Limb (tissue), 2 donors: ENCODE results near the gene IFIT1B.
"Not testable (repeated sequence)": the region's sequence is repeated elsewhere in the genome, so short reads cannot be mapped to it uniquely, and the experiment has no call there.

Experiments
- DNase-seq, 2 donors: peaks; one replicate each; pipeline ENCODE4 v3.0.0-alpha.2; 2016; ENCODE audit errors: extremely low spot score in 2 of 2

Gene IFIT1B

GRCh38 chr10:89379103-89379502 lies 1.2 kb downstream of the IFIT1B start:
- no peak for DNase-seq

DNA sequence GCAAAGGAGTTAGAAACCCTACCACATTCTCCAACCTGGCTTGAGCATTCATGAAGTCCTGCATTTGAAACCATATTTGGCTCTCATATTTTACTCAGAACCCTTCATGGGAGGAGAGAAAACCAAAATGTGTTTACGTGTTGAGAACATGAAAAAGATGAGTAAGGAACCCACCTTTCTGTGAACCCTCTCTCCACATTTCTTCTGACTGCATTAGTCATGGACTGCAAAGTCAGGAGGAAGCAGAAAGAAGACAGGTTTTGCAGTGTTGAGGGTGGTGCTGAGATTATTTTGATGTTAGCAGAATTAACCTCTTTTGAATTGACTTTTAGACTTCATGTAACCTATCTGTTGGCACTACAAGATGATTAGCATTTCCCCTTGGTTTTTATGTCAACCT lies 4.9 kb downstream of the IFIT1B start:
- no peak for DNase-seq

DNA sequence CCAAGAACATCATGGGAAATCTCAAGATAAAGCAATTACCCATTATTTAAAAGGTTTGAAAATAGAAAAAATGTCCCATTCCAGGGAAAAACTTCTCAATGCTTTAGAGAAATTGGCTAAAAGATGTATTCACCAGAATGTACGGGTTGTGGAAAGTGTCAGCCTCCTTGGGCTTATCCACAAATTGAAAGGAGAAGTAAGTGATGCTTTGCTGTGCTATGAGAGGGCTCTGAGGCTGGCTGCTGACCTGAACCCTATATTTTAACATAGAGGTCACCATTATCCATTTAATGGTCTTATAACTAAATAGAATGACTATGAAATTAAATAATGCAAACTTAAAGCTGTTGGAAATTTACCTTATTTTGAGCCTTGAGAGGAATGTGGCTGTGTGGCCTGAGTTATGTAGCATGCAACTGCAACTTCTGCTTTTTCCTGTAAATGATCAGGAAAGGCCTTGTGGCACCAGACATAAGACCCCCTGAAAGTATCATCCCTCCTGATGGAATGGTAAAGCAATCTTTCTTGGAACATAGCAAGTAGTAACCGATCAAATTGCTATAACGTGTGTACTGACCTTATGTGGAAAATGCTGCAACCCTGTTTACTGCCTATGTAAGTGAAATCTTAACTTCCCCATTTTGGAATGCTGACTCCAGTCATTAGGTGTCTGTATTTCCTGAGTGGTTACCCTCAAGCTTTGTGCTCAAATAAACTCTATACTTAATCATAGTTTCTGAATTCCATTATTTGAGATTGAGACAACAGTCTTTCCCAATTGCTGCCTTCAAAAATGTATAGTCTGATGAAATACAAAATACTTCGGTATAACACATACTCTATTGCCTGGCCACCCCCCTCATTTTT lies 6.9 kb downstream of the IFIT1B start:
- no peak for DNase-seq

DNA sequence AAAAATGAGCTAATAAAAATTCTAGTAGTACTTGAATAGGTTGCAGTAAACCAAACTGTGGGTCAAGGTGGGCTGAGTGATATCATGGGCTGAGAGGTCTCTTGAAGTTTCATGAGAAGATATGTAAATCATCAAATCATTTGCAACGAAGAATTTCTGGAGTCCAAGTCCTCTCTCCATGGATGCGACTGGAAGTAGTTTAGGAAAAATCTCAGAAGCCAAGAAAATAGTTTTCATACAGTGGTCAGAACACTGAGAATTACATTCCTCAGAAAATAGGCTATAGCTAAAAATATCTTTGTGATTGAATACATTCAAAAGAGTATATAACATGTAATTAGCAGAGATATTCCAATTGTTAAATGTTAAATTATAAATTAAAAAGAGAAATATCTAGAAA lies 10.9 kb downstream of the IFIT1B start:
- DNase-seq: no peak

DNA sequence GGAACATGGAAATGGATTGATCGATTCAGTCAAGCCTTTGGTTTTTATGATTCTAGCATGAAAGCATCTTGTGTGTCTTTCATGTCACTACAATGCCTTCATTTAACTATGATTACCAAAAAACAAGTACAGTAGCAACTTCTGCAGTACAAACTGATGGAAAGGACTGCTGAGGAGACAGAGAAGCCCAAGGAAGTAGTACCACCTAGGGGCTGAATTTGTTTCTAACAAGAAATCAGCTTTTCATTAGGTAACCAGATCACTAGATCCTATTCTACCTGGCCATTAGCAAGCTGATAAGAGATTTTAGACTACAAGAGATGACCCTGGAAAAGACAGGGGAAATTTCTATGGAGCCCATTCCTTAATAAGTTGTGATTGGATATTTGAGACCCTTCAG lies 11.4 kb downstream of the IFIT1B start:
- DNase-seq: peak in 1 of 2 donors; percentile 66

- DNase-seq: peak in 1 of 2 donors; percentile 49
Observed at GRCh38 chr10:89390476-89391225, 12.8 kb downstream of the IFIT1B start.

GRCh38 chr10:89391226-89391576 lies 13.3 kb downstream of the IFIT1B start:
- DNase-seq: not testable (repeated sequence)

DNA sequence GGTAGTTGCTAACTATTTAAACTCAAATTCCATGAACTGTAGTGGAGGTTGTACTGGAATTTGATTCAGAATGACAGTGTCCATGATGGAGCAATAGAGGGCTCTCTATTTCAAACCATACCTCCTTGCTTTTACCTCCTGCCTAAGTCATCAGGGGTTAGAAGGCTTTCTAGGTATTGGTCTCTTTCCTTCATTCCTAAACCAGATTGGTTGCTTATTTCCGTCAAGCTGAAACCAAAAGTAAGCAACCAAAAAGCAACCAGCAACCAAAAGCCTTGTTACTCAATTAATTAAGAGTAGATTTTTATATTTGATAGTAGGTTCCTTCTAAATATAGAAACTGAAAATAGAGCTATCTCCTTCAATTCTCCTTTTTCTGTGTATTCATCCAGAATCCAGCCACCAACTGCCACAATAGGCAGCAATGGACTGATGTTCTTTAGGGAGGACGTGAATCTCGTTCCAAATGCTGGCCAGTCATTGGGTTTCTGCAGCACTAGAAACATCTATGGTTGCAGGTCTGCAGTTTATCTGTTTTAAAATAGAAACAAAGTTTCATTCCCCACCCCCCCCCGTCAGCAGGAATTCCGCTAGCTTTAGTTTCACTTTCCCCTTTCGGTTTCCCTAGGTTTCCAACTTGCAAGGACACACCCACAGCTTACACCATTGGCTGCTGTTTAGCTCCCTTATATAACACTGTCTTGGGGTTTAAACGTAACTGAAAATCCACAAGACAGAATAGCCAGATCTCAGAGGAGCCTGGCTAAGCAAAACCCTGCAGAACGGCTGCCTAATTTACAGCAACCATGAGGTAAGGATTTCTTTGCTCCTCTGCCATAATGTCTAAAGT lies 14.3 kb downstream of the IFIT1B start, which contains the start of gene IFIT1:
IFIT1 (plus strand) TSS at position 717 of the 850 bp plus-strand sequence; CDS start at position 807, 90 bp downstream.
- DNase-seq: peak; percentile 66 to 92

DNA sequence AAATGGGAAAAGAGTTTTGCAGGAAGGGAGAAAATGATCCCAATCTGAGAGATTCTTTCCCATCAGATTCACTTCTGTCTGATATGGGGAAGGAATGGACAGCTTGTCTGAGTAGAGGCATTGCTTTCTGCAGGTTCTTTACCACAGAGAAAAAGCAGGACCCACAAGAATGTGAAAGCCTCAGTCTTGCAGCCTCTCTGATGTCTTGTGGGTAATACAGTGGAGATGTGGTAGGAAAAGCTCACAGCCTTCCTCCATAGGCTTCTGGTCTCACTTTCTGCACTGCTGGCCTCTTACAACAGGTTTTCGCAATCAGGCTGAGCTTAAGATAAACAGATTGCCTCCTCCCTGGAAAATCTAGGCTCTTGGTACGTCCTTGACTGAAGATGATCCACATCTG lies 15.1 kb downstream of the IFIT1B start:
- no peak for DNase-seq

DNA sequence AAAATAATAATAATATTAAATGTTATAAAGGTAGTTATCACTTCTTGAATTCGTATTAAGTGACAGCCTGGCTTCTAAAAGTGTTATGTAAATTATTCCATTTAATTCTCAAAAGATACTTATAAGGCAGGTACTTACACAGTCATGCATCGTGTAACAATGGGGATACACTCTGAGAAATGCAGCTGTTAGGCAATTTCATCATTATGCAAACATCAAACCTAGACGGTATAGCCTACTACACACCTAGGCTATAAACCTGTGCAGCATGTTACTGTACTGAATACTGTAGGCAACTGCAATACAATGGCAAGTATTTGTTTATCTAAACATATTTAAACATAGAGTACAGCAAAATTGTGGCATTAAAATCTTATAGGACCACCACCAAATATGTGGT lies 16.0 kb downstream of the IFIT1B start:
- DNase-seq: no peak

GRCh38 chr10:89395141-89395540 lies 17.3 kb downstream of the IFIT1B start:
- DNase-seq: no peak

DNA sequence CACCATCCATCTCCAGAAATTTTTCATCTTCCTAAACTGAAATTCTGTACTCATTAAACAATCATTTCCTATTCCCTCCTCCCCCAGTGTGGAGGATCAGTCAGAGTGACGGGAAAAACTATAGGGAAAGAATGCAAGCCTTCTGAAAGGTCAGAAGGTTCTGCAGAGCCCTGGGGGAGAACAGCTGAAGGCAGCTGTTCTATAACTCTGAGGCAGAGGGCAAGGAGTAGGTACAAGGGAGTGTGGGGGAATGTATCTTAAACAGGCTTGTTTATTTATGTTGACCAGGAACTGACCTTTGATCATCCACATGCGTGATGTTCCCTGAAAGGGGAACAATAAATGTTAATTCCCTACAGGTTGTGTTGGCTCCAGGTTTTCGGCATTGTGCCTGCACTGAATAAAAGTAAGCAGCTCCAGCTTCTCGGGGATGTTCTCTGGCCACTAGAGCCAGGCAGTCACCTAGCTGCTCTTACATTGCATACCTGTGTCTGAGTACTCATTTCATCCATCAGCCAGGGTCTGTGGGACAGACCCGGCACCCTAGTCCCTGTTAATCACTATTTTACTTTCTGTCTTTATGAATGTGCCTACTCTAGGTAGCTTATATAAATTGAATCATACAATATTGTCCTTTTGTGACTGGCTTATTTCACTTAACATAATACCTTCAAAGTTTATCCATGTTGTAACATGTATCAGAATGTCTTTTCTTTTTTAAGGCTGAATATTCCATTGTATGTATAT lies 20.3 kb downstream of the IFIT1B start:
- peak in 1 of 2 donors; percentile 31 for DNase-seq

- no peak for DNase-seq
Observed at GRCh38 chr10:89399956-89400355, 22.1 kb downstream of the IFIT1B start.

DNA sequence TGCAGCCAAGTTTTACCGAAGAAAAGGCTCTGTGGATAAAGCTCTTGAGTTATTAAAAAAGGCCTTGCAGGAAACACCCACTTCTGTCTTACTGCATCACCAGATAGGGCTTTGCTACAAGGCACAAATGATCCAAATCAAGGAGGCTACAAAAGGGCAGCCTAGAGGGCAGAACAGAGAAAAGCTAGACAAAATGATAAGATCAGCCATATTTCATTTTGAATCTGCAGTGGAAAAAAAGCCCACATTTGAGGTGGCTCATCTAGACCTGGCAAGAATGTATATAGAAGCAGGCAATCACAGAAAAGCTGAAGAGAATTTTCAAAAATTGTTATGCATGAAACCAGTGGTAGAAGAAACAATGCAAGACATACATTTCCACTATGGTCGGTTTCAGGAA lies 25.2 kb downstream of the IFIT1B start:
- DNase-seq: no peak

GRCh38 chr10:89404104-89405047 lies 26.5 kb downstream of the IFIT1B start:
- no peak for DNase-seq

DNA sequence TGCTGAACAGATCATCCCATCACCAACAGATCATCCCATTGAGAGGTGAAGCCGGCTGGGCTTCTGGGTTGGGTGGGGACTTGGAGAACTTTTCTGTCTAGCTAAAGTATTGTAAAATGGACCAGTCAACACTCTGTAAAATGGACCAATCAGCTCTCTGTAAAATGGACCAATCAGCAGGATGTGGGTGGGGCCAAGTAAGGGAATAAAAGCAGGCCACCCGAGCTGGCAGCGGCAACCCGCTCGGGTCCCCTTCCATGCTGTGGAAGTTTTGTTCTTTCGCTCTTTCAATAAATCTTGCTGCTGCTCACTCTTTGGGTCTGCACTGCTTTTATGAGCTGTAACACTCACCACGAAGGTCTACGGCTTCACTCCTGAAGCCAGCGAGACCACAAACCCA lies 28.3 kb downstream of the IFIT1B start:
- DNase-seq: not testable (repeated sequence)

GRCh38 chr10:89407792-89408191 lies 29.9 kb downstream of the IFIT1B start:
- DNase-seq: not testable (repeated sequence)

DNA sequence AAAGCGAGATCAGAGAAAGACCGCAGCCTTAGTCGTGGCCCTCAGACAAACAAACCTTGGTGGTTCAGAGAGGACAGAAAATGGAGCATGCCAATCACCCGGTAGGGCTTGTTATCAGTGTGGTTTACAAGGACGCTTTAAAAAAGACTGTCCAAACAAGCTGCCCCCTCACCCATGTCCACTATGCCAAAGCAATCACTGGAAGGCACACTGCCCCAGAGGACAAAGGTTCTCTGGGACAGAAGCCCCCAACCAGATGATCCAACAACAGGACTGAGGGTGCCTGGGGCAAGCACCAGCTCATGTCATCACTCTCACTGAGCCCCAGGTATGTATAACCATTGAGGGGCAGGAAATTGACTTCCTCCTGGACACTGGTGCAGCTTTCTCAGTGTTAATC lies 31.4 kb downstream of the IFIT1B start:
- not testable (repeated sequence) for DNase-seq

DNA sequence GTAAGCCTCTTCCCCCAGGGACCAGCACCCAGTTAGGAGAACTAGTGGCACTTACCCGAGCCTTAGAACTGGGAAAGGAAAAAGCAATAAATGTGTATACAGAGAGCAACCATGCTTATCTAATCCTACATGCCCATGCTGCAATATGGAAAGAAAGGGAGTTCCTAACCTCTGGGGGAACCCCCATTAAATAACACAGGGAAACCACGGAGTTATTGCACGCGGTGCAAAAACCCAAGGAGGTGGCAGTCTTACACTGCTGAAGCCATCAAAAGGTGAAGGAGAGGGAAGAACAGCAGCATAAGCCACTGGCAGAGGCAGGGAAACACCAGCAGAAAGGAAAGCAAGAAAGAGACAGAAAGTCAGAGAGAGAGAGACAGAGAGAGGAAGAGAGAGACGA lies 32.7 kb downstream of the IFIT1B start:
- DNase-seq: not testable (repeated sequence)

- DNase-seq: not testable (repeated sequence)
Observed at GRCh38 chr10:89411135-89411534, 33.3 kb downstream of the IFIT1B start.
